Lower lobe of right lung (tissue), 2 donors: ENCODE results near the gene GPBAR1. TPM values are rescaled to one million over a fixed set of nuclear protein-coding genes. Genes with fewer than 3 reads are reported as not detected.

Experiments used
- ATAC-seq, 2 donors: fragments of 200-7000 bp; cut with Tn5 transposase; one replicate each; pipeline ENCODE4 v1.9.1; 2020 to 2022; ENCODE audit warnings: mild to moderate bottlenecking in 2 of 2, moderate library complexity in 2 of 2
- DNase-seq: peaks from one replicate; pipeline ENCODE4 v3.0.0-alpha.2; 2020
- H3K27ac ChIP-seq: fragments of 200-600 bp; one replicate; pipeline ENCODE4 v1.8.0; 2022
- H3K27me3 ChIP-seq: fragments of 200-600 bp; one replicate; pipeline ENCODE4 v1.8.0; 2022; ENCODE audit warnings: low read depth
- H3K36me3 ChIP-seq: fragments of 200-600 bp; one replicate; pipeline ENCODE4 v1.8.0; 2022; ENCODE audit warnings: mild to moderate bottlenecking
- H3K4me1 ChIP-seq: fragments of 200-600 bp; one replicate; pipeline ENCODE4 v1.8.0; 2022
- H3K4me3 ChIP-seq: fragments of 200-600 bp; one replicate; pipeline ENCODE4 v1.8.0; 2022; ENCODE audit warnings: mild to moderate bottlenecking
- H3K9me3 ChIP-seq: fragments of 200-600 bp; one replicate; pipeline ENCODE4 v1.8.0; 2022
- CTCF ChIP-seq: fragments of 200-600 bp; IDR thresholded peaks from one replicate; pipeline ENCODE4 v1.8.0; 2022; ENCODE audit warnings: antibody characterized with exemption, mild to moderate bottlenecking
- intact Hi-C: fragments of 100-400 bp; cut with DNase I; formaldehyde crosslinking; loops from one replicate; pipeline ENCODE4 v1.11.0; 2022
- total RNA-seq: library from RNA; stranded (reverse); fragmentation: NEBNext Ultra II Directional; extraction: Animal tissue kit (Norgen Biotek cat#: 25700); gene quantifications from one replicate; pipeline ENCODE4 v1.2.1, GENCODE V29; 2021
- donor health status: DM: no; HTN: yes; CAD: no; lungs with severe emphysema.

GPBAR1 gene
- total RNA-seq, 1 donor from 2014 or later: 4.6 TPM

GRCh38 chr2:218244204-218244603, 16.6 kb upstream of the GPBAR1 start:
- no peaks in the 10 kb centered on the region for H3K9me3 ChIP-seq
- no peak for TF ChIP-seq CTCF
- H3K4me1 ChIP-seq: peaks cover 8% of the 10 kb centered on the region
- DNase-seq: no peak
- no peak for ATAC-seq
- H3K27ac ChIP-seq: no peak overlapping the region
- peaks cover 100% of the 10 kb centered on the region for H3K36me3 ChIP-seq
- no peak overlapping the region for H3K4me3 ChIP-seq
- H3K27me3 ChIP-seq: no peaks in the 10 kb centered on the region
- intact Hi-C loops: no loop called here

GRCh38 chr2:218244665-218245064, 16.1 kb upstream of the GPBAR1 start:
- Histone ChIP-seq H3K4me1 (peaks cover 8% of the 10 kb centered on the region), H3K27ac (no peak overlapping the region), H3K4me3 (no peak overlapping the region), H3K9me3 (no peaks in the 10 kb centered on the region), H3K36me3 (peaks cover 100% of the 10 kb centered on the region), H3K27me3 (no peaks in the 10 kb centered on the region)
- intact Hi-C loops: no loop called here
- no peak for ATAC-seq
- no peak for TF ChIP-seq CTCF
- no peak for DNase-seq

- Histone ChIP-seq H3K36me3 (peaks cover 100% of the 10 kb centered on the region), H3K27me3 (no peaks in the 10 kb centered on the region), H3K4me3 (no peak overlapping the region), H3K4me1 (peaks cover 8% of the 10 kb centered on the region), H3K27ac (no peak overlapping the region), H3K9me3 (no peaks in the 10 kb centered on the region)
- no peak for TF ChIP-seq CTCF
- ATAC-seq (peak; percentile 71 to 80), DNase-seq (no peak)
- intact Hi-C loops: no loop called here
These were observed 15.6 kb upstream of the GPBAR1 start for GRCh38 chr2:218245214-218245613.

- intact Hi-C loops: no loop called here
- no peak for DNase-seq
- H3K36me3 ChIP-seq: peaks cover 100% of the 10 kb centered on the region
These were observed 11.1 kb upstream of the GPBAR1 start for GRCh38 chr2:218249691-218250090.

GRCh38 chr2:218252509-218253231, 8.1 kb upstream of the GPBAR1 start:
- Histone ChIP-seq H3K4me3 (no peak overlapping the region), H3K4me1 (peaks cover 11% of the 10 kb centered on the region), H3K27me3 (no peaks in the 10 kb centered on the region), H3K27ac (no peak overlapping the region), H3K9me3 (no peaks in the 10 kb centered on the region), H3K36me3 (peaks cover 94% of the 10 kb centered on the region)
- ATAC-seq (no peak), DNase-seq (no peak)
- intact Hi-C loops: no loop called here
- TF ChIP-seq CTCF: no peak

More at GRCh38 chr2:218249691-218250090, 11.1 kb upstream of the GPBAR1 start:
- ATAC-seq: no peak
- no peak for TF ChIP-seq CTCF
- Histone ChIP-seq H3K27me3 (no peaks in the 10 kb centered on the region), H3K4me1 (peaks cover 1% of the 10 kb centered on the region), H3K4me3 (no peak overlapping the region), H3K27ac (no peak overlapping the region), H3K9me3 (no peaks in the 10 kb centered on the region)
